ENCODE measurements around the gene PCNX3. TPM values are rescaled to one million over a fixed set of nuclear protein-coding genes. Genes with fewer than 3 reads are reported as not detected.
"Not testable (repeated sequence)": the region's sequence is repeated elsewhere in the genome, so short reads cannot be mapped to it uniquely, and the experiment has no call there.

The PCNX3 gene
- polyA plus RNA-seq, 3 donors = 0.58 to 36.4 (median 1.7) TPM

DNA sequence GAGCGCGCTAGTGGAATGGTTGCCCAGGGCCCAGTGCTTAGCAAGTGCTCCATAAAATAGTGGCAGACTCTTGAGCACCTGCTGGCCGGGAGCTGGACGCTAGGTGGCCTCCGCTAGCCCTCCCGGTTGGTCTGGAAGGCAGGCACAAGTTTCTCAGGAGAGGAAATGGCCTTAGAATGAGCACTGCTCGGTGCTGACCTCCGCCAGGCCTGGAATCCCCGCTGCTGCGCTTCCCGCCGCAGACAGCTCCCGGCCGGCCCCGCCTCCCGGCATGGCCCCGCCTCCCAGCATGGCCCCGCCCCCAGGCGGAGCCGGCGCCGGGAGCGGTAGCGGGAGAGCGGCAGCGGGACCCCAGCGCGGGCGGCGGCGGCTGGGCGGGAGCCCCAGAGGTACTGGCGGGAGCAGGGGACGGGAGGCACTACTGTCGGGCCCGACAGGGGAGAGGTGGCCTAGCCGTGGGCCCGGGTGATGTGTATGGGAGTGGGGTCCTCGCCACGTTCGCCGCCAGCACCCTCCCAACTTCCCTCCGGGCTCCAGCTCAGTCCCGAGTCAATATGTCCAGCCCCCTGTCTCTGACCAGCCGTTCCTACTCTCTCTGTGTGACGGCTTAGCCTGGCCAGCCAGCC lies 22.3 kb downstream of the PCNX3 start, which contains the start of gene SIPA1:
Gene SIPA1 (plus strand): TSS at position 308 of the 626 bp plus-strand sequence. CDS start 2,821 bp downstream, outside the sequence.
- Histone ChIP-seq H4K20me1 (ENCODE audit: insufficient read depth, low read length) (peaks cover 61% of the 10 kb centered on the region), H2AFZ (ENCODE audit: insufficient read depth, low read depth, low read length, poor library complexity, severe bottlenecking) (peak within 1 kb of the TSS; percentile 63), H3K27ac (ENCODE audit: low read depth in 1 of 2, low read length in 2 of 2) (peak within 1 kb of the TSS; percentile 77 to 79), H3K9me3 (replicated peaks in 1 of 2; ENCODE audit: control insufficient read depth in 1 of 2, insufficient read depth in 1 of 2, low read length in 2 of 2) (no peaks in the 10 kb centered on the region), H3K4me3 (replicated peaks in 1 of 3; ENCODE audit: low read depth in 2 of 3, low read length in 3 of 3) (peak within 1 kb of the TSS; percentile 72 to 99 (median 72)), H3K27me3 (ENCODE audit: control insufficient read depth in 2 of 2, insufficient read depth in 2 of 2, low read length in 2 of 2) (no peaks in the 10 kb centered on the region), H3K36me3 (replicated peaks in 1 of 2; ENCODE audit: control insufficient read depth in 1 of 2, insufficient read depth in 2 of 2, low read length in 2 of 2) (peaks cover 40 to 49% of the 10 kb centered on the region in 2 donors), H3K4me1 (ENCODE audit: control insufficient read depth in 1 of 2, insufficient read depth in 2 of 2, low read length in 2 of 2) (peaks cover 44 to 59% of the 10 kb centered on the region in 2 donors), H3K4me2 (replicated peaks; ENCODE audit: extremely low read depth, low read length, poor library complexity, severe bottlenecking) (peak within 1 kb of the TSS; percentile 100), H3K79me2 (ENCODE audit: insufficient read depth, low read length) (peaks cover 50% of the 10 kb centered on the region), H3K9ac (ENCODE audit: insufficient read depth, low read length, poor library complexity, severe bottlenecking) (peak within 1 kb of the TSS; percentile 77)
- peaks cover 50% of the 10 kb centered on the region for H3K4me1 Mint-ChIP-seq
- no peak for TF ChIP-seq CTCF (IDR thresholded peaks at IDR 0.05)
- peaks cover 0 to 1% (median 0%) of the 10 kb centered on the region in 3 donors for H3K27me3 Mint-ChIP-seq (ENCODE audit: low read depth in 3 of 3)
- H3K27ac Mint-ChIP-seq = peak within 1 kb of the TSS; percentile 86 to 92 (median 91)
- intact Hi-C loops (cut with micrococcal nuclease) = loop anchor here (1.0 kb wide), 2 partner anchors 13 to 14 kb away; no protein-coding TSS in a partner anchor
- 8% methylated on average over 31 of the region's 46 CpGs for WGBS (ENCODE audit: insufficient coverage)
- peak; percentile 52 to 88 (median 65) for DNase-seq
- no peaks in the 10 kb centered on the region for H3K9me3 Mint-ChIP-seq
- peak within 1 kb of the TSS; percentile 94 to 95 for H3K4me3 Mint-ChIP-seq
- peaks cover 27 to 58% of the 10 kb centered on the region in 2 donors for H3K36me3 Mint-ChIP-seq

DNA sequence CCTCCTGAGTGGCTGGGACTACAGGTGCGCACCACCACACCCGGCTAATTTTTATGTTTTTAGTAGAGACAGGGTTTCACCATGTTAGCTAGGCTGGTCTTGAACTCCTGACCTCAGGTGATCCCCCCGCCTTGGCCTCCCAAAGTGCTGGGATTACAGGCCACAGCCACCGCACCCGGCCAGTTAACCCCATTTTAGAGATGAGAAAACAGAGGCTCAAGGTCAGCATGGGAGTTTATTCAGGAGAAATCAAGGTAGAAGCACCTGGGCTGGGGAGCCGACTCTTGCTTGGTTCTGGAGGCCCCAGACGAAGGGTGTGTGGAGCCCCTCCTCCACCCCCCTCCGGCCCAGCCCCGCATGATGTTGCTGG lies 23.6 kb downstream of the PCNX3 start:
- H2AFZ ChIP-seq (ENCODE audit: insufficient read depth, low read depth, low read length, poor library complexity, severe bottlenecking); H3K27me3 Mint-ChIP-seq (ENCODE audit: low read depth in 3 of 3); intact Hi-C loops (cut with micrococcal nuclease); H3K9me3 ChIP-seq (replicated peaks in 1 of 2; ENCODE audit: control insufficient read depth in 1 of 2, insufficient read depth in 1 of 2, low read length in 2 of 2); H3K9ac ChIP-seq (ENCODE audit: insufficient read depth, low read length, poor library complexity, severe bottlenecking); DNase-seq; H3K27me3 ChIP-seq (ENCODE audit: control insufficient read depth in 2 of 2, insufficient read depth in 2 of 2, low read length in 2 of 2); H3K9me3 Mint-ChIP-seq: not testable (repeated sequence)
- Histone ChIP-seq H3K27ac (ENCODE audit: low read depth in 1 of 2, low read length in 2 of 2) (peak overlapping the region; percentile 79 to 93), H3K36me3 (replicated peaks in 1 of 2; ENCODE audit: control insufficient read depth in 1 of 2, insufficient read depth in 2 of 2, low read length in 2 of 2) (peaks cover 46 to 49% of the 10 kb centered on the region in 2 donors), H3K4me3 (replicated peaks in 1 of 3; ENCODE audit: low read depth in 2 of 3, low read length in 3 of 3) (peak overlapping the region in 2 of 3 experiments; percentile 72 to 99), H4K20me1 (ENCODE audit: insufficient read depth, low read length) (peaks cover 65% of the 10 kb centered on the region), H3K79me2 (ENCODE audit: insufficient read depth, low read length) (peaks cover 63% of the 10 kb centered on the region), H3K4me2 (replicated peaks; ENCODE audit: extremely low read depth, low read length, poor library complexity, severe bottlenecking) (peak overlapping the region; percentile 100), H3K4me1 (ENCODE audit: control insufficient read depth in 1 of 2, insufficient read depth in 2 of 2, low read length in 2 of 2) (peaks cover 44 to 72% of the 10 kb centered on the region in 2 donors)
- 88% methylated on average over 5 of the region's 9 CpGs for WGBS (ENCODE audit: insufficient coverage)
- H3K36me3 Mint-ChIP-seq = peaks cover 37 to 58% of the 10 kb centered on the region in 2 donors
- peaks cover 56% of the 10 kb centered on the region for H3K4me1 Mint-ChIP-seq
- H3K4me3 Mint-ChIP-seq = peak overlapping the region; percentile 94 to 95
- peak overlapping the region in 6 of 7 donors; percentile 81 to 94 (median 90) for H3K27ac Mint-ChIP-seq
